Measurements from ENCODE around the gene PDYN.

DNA sequence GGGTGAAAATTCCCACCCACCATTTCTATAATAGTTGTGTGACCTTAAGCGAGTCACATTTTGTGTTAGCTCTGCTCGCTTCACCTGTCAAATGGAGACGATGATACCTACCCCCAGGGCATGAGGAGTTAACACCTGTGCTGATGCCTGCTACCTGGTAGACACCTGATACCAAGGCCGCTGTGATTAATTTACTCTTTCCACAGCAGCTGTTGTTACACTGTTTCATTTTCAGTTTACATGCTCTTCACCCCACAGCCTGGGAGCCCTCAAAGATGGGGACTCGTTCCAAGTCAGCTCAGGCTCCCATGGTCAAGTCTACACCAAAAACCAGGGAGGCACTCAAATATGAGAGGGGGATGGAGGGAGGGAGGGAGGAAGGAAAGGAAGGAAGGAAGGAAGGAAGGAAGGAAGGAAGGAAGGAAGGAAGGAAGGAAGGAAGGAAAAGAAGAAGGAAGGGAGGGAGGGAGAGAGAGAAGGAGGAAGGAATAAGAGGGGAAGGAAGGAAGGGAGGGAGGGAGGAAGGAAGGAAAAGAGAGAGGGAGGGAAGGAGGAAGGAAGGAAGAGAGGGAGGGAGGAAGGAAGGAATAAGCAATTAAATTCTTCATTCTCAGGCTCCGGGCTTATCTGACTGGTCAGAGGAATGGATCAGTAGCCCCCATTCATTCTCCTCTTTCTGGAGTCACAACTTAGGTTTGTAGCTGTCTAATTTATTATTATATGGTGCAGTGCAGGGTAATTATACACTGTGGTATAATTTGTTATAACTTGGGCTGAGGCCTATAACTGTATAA, 40.9 kb downstream of the PDYN start:
- TF ChIP-seq, protein P1, sequence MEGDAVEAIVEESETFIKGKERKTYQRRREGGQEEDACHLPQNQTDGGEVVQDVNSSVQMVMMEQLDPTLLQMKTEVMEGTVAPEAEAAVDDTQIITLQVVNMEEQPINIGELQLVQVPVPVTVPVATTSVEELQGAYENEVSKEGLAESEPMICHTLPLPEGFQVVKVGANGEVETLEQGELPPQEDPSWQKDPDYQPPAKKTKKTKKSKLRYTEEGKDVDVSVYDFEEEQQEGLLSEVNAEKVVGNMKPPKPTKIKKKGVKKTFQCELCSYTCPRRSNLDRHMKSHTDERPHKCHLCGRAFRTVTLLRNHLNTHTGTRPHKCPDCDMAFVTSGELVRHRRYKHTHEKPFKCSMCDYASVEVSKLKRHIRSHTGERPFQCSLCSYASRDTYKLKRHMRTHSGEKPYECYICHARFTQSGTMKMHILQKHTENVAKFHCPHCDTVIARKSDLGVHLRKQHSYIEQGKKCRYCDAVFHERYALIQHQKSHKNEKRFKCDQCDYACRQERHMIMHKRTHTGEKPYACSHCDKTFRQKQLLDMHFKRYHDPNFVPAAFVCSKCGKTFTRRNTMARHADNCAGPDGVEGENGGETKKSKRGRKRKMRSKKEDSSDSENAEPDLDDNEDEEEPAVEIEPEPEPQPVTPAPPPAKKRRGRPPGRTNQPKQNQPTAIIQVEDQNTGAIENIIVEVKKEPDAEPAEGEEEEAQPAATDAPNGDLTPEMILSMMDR (conservative IDR thresholded peaks at IDR 0.05), result no peak
- TF ChIP-seq ZFX (IDR thresholded peaks at IDR 0.05), result no peak

All from C4-2B (cell line).